ENCODE measurements around the gene MICAL1. TPM values are rescaled to one million over a fixed set of nuclear protein-coding genes. Genes with fewer than 3 reads are reported as not detected.

Gene MICAL1
- total RNA-seq, 1 experiment from 2014 or later, result 92.9 TPM

DNA sequence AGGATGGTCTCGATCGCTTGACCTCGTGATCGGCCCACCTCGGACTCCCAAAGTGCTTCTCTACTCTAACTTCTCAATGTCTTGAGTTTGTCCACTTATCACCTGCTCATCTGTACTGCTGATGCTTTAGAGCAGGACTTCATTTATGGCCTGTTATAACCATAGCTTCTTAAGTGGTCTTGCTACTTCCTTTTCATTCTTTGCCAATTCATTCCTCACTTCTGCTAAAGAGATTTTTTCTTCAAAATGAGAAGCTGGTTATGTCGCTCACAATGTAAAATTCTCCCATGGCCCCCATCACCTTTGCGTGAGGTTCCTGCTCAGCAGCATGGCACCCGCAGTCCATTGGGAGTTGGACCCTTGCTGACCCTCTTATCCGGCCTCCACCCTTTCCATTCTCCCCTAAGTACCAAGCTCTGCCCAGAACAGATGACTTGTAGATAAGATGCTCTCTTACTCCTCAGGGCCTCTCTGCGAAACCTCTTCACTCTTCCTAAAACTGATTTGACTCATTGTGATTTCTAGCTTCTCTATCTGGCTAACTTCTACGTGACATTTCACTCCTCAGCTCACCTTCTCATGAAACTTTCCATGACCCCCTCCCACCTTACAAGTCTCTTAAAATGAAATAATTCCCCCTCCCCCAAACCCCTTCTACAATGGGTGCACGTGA is 59.4 kb downstream of the MICAL1 start:
- H2BK120ac ChIP-seq (ENCODE audit: low read depth, low read length, poor library complexity, severe bottlenecking), result no peak overlapping the region
- no peak overlapping the region for H3K4ac ChIP-seq (ENCODE audit: low read depth, low read length)
- no peaks in the 10 kb centered on the region for H3K27me3 ChIP-seq (ENCODE audit: insufficient read depth, low read length)
- H3K56ac ChIP-seq (ENCODE audit: insufficient read length, low read depth, low read length), result no peak overlapping the region
- H3K9me3 ChIP-seq (ENCODE audit: control insufficient read depth, low read depth, low read length), result no peaks in the 10 kb centered on the region
- no peak overlapping the region for H3K14ac ChIP-seq (ENCODE audit: insufficient read depth, low read length)
- no peaks in the 10 kb centered on the region for H3K79me2 ChIP-seq (ENCODE audit: insufficient read depth, low read length)
- no peaks in the 10 kb centered on the region for H3K4me1 ChIP-seq (ENCODE audit: insufficient read depth, low read length)
- no peak overlapping the region for H2BK5ac ChIP-seq (ENCODE audit: insufficient read length, low read length)
- no peak overlapping the region for H3K4me2 ChIP-seq (ENCODE audit: insufficient read depth, insufficient read length, low read length)
- no peak overlapping the region for H3K4me3 Mint-ChIP-seq
- H4K91ac ChIP-seq (ENCODE audit: insufficient read length, low read depth, low read length), result no peak overlapping the region
- H2BK20ac ChIP-seq (ENCODE audit: low read depth, low read length, poor library complexity, severe bottlenecking), result no peak overlapping the region
- no peaks in the 10 kb centered on the region for H3K79me1 ChIP-seq (ENCODE audit: insufficient read depth, low read depth, low read length, poor library complexity, severe bottlenecking)
- no peaks in the 10 kb centered on the region for H3K36me3 Mint-ChIP-seq (ENCODE audit: insufficient read depth in 1 of 3, low read depth in 3 of 3)
- peaks cover 0 to 3% of the 10 kb centered on the region in 2 experiments; a peak in 1 of 4 replicates for H3K4me1 Mint-ChIP-seq
- no peak overlapping the region for H4K8ac ChIP-seq (replicated peaks; ENCODE audit: insufficient read length, low read depth, low read length)
- no peak overlapping the region for H3K23ac ChIP-seq (ENCODE audit: insufficient read length, low read depth, low read length)
- H4K20me1 ChIP-seq (ENCODE audit: control insufficient read depth, insufficient read depth, insufficient read length), result no peaks in the 10 kb centered on the region
- no peak overlapping the region for H4K5ac ChIP-seq (ENCODE audit: insufficient read length, low read depth, low read length)
- no peak overlapping the region for H3K9ac ChIP-seq (ENCODE audit: extremely low read depth, insufficient read length, low read length)
- no peak overlapping the region for H3K18ac ChIP-seq (ENCODE audit: insufficient read length, low read depth, low read length)
- H3K9me3 Mint-ChIP-seq, result no peaks in the 10 kb centered on the region
- no peak overlapping the region for H2AFZ ChIP-seq (ENCODE audit: low read length)
- H3T11ph ChIP-seq (ENCODE audit: low read length), result no peak overlapping the region
- no peak overlapping the region for H3K27ac ChIP-seq (ENCODE audit: insufficient read length, low read depth, low read length)
- WGBS (ENCODE audit: extremely low coverage, insufficient read length, low lambda C conversion rate), result no CpG with 5 or more reads among the region's 12 CpGs
- DNase-seq, result no peak
- no peak overlapping the region for H2AK5ac ChIP-seq (ENCODE audit: insufficient read length, low read length)
- H3K27me3 Mint-ChIP-seq (ENCODE audit: low read depth), result no peaks in the 10 kb centered on the region; the same call in 1 of the 2 replicates
- TF ChIP-seq, protein P1, sequence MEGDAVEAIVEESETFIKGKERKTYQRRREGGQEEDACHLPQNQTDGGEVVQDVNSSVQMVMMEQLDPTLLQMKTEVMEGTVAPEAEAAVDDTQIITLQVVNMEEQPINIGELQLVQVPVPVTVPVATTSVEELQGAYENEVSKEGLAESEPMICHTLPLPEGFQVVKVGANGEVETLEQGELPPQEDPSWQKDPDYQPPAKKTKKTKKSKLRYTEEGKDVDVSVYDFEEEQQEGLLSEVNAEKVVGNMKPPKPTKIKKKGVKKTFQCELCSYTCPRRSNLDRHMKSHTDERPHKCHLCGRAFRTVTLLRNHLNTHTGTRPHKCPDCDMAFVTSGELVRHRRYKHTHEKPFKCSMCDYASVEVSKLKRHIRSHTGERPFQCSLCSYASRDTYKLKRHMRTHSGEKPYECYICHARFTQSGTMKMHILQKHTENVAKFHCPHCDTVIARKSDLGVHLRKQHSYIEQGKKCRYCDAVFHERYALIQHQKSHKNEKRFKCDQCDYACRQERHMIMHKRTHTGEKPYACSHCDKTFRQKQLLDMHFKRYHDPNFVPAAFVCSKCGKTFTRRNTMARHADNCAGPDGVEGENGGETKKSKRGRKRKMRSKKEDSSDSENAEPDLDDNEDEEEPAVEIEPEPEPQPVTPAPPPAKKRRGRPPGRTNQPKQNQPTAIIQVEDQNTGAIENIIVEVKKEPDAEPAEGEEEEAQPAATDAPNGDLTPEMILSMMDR (conservative IDR thresholded peaks at IDR 0.05), result no peak
- H3K27ac Mint-ChIP-seq, result no peak overlapping the region
- H3K23me2 ChIP-seq (ENCODE audit: insufficient read length, low read depth, low read length, poor library complexity, severe bottlenecking), result no peaks in the 10 kb centered on the region
- no peak overlapping the region for H2BK12ac ChIP-seq (ENCODE audit: insufficient read length, low read depth, low read length)
- H2BK15ac ChIP-seq (ENCODE audit: low read depth, low read length), result no peak overlapping the region

Other genes with a start within 250 kb of the MICAL1 start
- 130 and 132 TPM in 2 replicates for gene CD164, start 73.3 kb downstream of the MICAL1 start, total RNA-seq (2021)
- 0.26 and 1.0 TPM in 2 replicates for gene PPIL6, start 15.1 kb downstream of the MICAL1 start, total RNA-seq (2021)
- gene SMPD2, start 15.0 kb downstream of the MICAL1 start, total RNA-seq (2021), result 13.0 and 13.1 TPM in 2 replicates
- gene ZBTB24, start 27.4 kb upstream of the MICAL1 start, total RNA-seq (2021), result 25.6 and 27.3 TPM in 2 replicates
- gene AK9, start 235.4 kb upstream of the MICAL1 start, total RNA-seq (2021), result 2.3 and 3.0 TPM in 2 replicates
- 23.1 and 23.5 TPM in 2 replicates for gene FIG4, start 235.5 kb upstream of the MICAL1 start, total RNA-seq (2021)

All from H9 (cell line).